Neural crest cell (in vitro differentiated cells): ENCODE measurements around the gene IRF2BP1. TPM values are rescaled to one million over a fixed set of nuclear protein-coding genes. Genes with fewer than 3 reads are reported as not detected.

ENCODE experiments used
- DNase-seq: peaks from one replicate; pipeline ENCODE4 v3.0.0; 2021; ENCODE audit warnings: low read depth, mixed read lengths, low spot score
- H3K27ac Mint-ChIP-seq: one replicate; pipeline ENCODE4 v1.8.0; 2021; ENCODE audit warnings: mild to moderate bottlenecking, mixed read lengths; ENCODE audit not compliant: unreplicated experiment
- H3K27me3 Mint-ChIP-seq: 2 replicates; pipeline ENCODE4 v1.8.0; 2021; ENCODE audit warnings: low read depth, mild to moderate bottlenecking, mixed read lengths
- H3K36me3 Mint-ChIP-seq: 2 replicates; pipeline ENCODE4 v1.8.0; 2021; ENCODE audit warnings: low read depth, mild to moderate bottlenecking, mixed read lengths
- H3K4me1 Mint-ChIP-seq: 2 replicates; pipeline ENCODE4 v1.8.0; 2021; ENCODE audit warnings: mixed read lengths
- H3K4me3 Mint-ChIP-seq: one replicate; pipeline ENCODE4 v1.8.0; 2021; ENCODE audit warnings: mild to moderate bottlenecking, mixed read lengths
- H3K9me3 Mint-ChIP-seq: 2 replicates; pipeline ENCODE4 v1.8.0; 2021; ENCODE audit warnings: mixed read lengths
- CTCF ChIP-seq: fragments of 200-600 bp; sonication (generic); conservative IDR thresholded peaks from 2 replicates; pipeline ENCODE4 v1.5.0; 2021; ENCODE audit warnings: antibody characterized with exemption, mild to moderate bottlenecking
- total RNA-seq: library from RNA; stranded (reverse); gene quantifications from 2 replicates; pipeline ENCODE4 v1.2.1, GENCODE V29; 2021

The IRF2BP1 gene
- total RNA-seq, 1 donor from 2014 or later: 33.1 TPM

- Mint-ChIP-seq H3K4me1 (no peaks in the 10 kb centered on the region), H3K9me3 (no peaks in the 10 kb centered on the region), H3K4me3 (peak overlapping the region; percentile 38), H3K27me3 (no peaks in the 10 kb centered on the region), H3K27ac (no peak overlapping the region), H3K36me3 (peaks cover 15% of the 10 kb centered on the region)
- TF ChIP-seq CTCF: no peak
- no peak for DNase-seq
These were observed 33.7 kb downstream of the IRF2BP1 start for GRCh38 chr19:45852145-45852750.

GRCh38 chr19:45848922-45849321 is 37.0 kb downstream of the IRF2BP1 start:
- TF ChIP-seq CTCF: peak; percentile 48
- H3K27me3 Mint-ChIP-seq: no peaks in the 10 kb centered on the region
- peaks cover 24% of the 10 kb centered on the region for H3K36me3 Mint-ChIP-seq
- H3K4me1 Mint-ChIP-seq: no peaks in the 10 kb centered on the region
- no peak for DNase-seq
- no peak overlapping the region for H3K27ac Mint-ChIP-seq
- no peak overlapping the region for H3K4me3 Mint-ChIP-seq
- no peaks in the 10 kb centered on the region for H3K9me3 Mint-ChIP-seq

GRCh38 chr19:45847663-45848062 is 38.3 kb downstream of the IRF2BP1 start:
- Mint-ChIP-seq H3K27ac (no peak overlapping the region), H3K4me3 (no peak overlapping the region), H3K4me1 (no peaks in the 10 kb centered on the region), H3K36me3 (peaks cover 28% of the 10 kb centered on the region), H3K9me3 (no peaks in the 10 kb centered on the region), H3K27me3 (no peaks in the 10 kb centered on the region)
- no peak for TF ChIP-seq CTCF
- no peak for DNase-seq

GRCh38 chr19:45842198-45842597 is 43.7 kb downstream of the IRF2BP1 start:
- no peak for TF ChIP-seq CTCF
- Mint-ChIP-seq H3K27ac (no peak overlapping the region), H3K4me3 (no peak overlapping the region), H3K9me3 (no peaks in the 10 kb centered on the region), H3K27me3 (no peaks in the 10 kb centered on the region), H3K4me1 (no peaks in the 10 kb centered on the region), H3K36me3 (peaks cover 44% of the 10 kb centered on the region)
- DNase-seq: no peak

- no peak overlapping the region for H3K4me3 Mint-ChIP-seq
- no peak for DNase-seq
- no peaks in the 10 kb centered on the region for H3K27me3 Mint-ChIP-seq
- peaks cover 39% of the 10 kb centered on the region for H3K36me3 Mint-ChIP-seq
- TF ChIP-seq CTCF: no peak
- no peak overlapping the region for H3K27ac Mint-ChIP-seq
- H3K4me1 Mint-ChIP-seq: no peaks in the 10 kb centered on the region
- no peaks in the 10 kb centered on the region for H3K9me3 Mint-ChIP-seq
These were observed 51.0 kb downstream of the IRF2BP1 start for GRCh38 chr19:45834970-45835369.

Other genes with a start within 250 kb of the IRF2BP1 start
- gene EML2, start 246.7 kb downstream of the IRF2BP1 start, total RNA-seq: 15.0 and 20.2 TPM in 2 replicates
- gene GIPR, start 217.9 kb downstream of the IRF2BP1 start, total RNA-seq: 0.96 and 1.0 TPM in 2 replicates
- 635 and 666 TPM in 2 replicates for gene SNRPD2, start 194.2 kb downstream of the IRF2BP1 start, total RNA-seq
- gene QPCTL, start 193.5 kb downstream of the IRF2BP1 start, total RNA-seq: 11.4 and 11.8 TPM in 2 replicates
- gene FBXO46, start 155.2 kb downstream of the IRF2BP1 start, total RNA-seq: 27.2 and 30.3 TPM in 2 replicates
- gene MEIOSIN, start 152.7 kb downstream of the IRF2BP1 start, total RNA-seq: not detected in 2 replicates
- gene SIX5, start 116.9 kb downstream of the IRF2BP1 start, total RNA-seq: 36.8 and 38.6 TPM in 2 replicates
- 114 and 118 TPM in 2 replicates for gene DMPK, start 103.7 kb downstream of the IRF2BP1 start, total RNA-seq
- gene DMWD, start 93.3 kb downstream of the IRF2BP1 start, total RNA-seq: 107 and 110 TPM in 2 replicates
- gene RSPH6A, start 70.8 kb downstream of the IRF2BP1 start, total RNA-seq: 0.32 and 0.44 TPM in 2 replicates
- 105 and 115 TPM in 2 replicates for gene SYMPK, start 23.0 kb downstream of the IRF2BP1 start, total RNA-seq
- gene FOXA3, start 21.8 kb downstream of the IRF2BP1 start, total RNA-seq: not detected in 2 replicates
- 9.1 and 9.6 TPM in 2 replicates for gene MYPOP, start 16.5 kb upstream of the IRF2BP1 start, total RNA-seq
- gene NANOS2, start 28.6 kb upstream of the IRF2BP1 start, total RNA-seq: not detected in 2 replicates
- 25.5 and 25.6 TPM in 2 replicates for gene NOVA2, start 87.7 kb upstream of the IRF2BP1 start, total RNA-seq
- 17.6 and 18.1 TPM in 2 replicates for gene CCDC61, start 109.3 kb upstream of the IRF2BP1 start, total RNA-seq
- gene PGLYRP1, start 136.9 kb upstream of the IRF2BP1 start, total RNA-seq: not detected in 2 replicates
- 0.45 and 0.70 TPM in 2 replicates for gene IGFL4, start 154.9 kb upstream of the IRF2BP1 start, total RNA-seq
- not detected in 2 replicates for gene IGFL3, start 238.5 kb upstream of the IRF2BP1 start, total RNA-seq